Osteoblast (primary cell): ENCODE measurements around the gene ZNF800. TPM values are rescaled to one million over a fixed set of nuclear protein-coding genes. Genes with fewer than 3 reads are reported as not detected.

Experiments used
- DNase-seq: peaks from one replicate; pipeline ENCODE4 v3.0.0; 2011; ENCODE audit warnings: low spot score, mixed read lengths; ENCODE audit not compliant: insufficient read length; ENCODE audit errors: missing footprints
- H2AFZ ChIP-seq: 2 replicates; pipeline ENCODE4 v1.6.0; 2011; ENCODE audit warnings: mild to moderate bottlenecking, low read length
- H3K27ac ChIP-seq: 2 replicates; pipeline ENCODE4 v1.5.1; 2011; ENCODE audit warnings: mild to moderate bottlenecking, low read depth, low read length, moderate library complexity
- H3K27me3 ChIP-seq: 2 replicates; pipeline ENCODE4 v1.6.0; 2012; ENCODE audit warnings: mild to moderate bottlenecking, control low read depth, inconsistent platforms, low read length, moderate library complexity; ENCODE audit not compliant: insufficient read depth
- H3K36me3 ChIP-seq: 2 replicates; pipeline ENCODE4 v1.5.1; 2011; ENCODE audit warnings: mild to moderate bottlenecking, low read length, control low read depth, moderate library complexity; ENCODE audit not compliant: insufficient read depth
- H3K4me1 ChIP-seq: 2 replicates; pipeline ENCODE4 v1.5.1; 2011; ENCODE audit warnings: mild to moderate bottlenecking, low read length, control low read depth, moderate library complexity; ENCODE audit not compliant: insufficient read depth
- H3K4me2 ChIP-seq: 2 replicates; pipeline ENCODE4 v1.6.0; 2011; ENCODE audit warnings: mild to moderate bottlenecking, low read length; ENCODE audit not compliant: insufficient read depth
- H3K4me3 ChIP-seq: fragments of 200-600 bp; sonication (generic); 3 replicates; pipeline ENCODE4 v1.5.1; 2012; ENCODE audit warnings: mild to moderate bottlenecking, low read length, inconsistent platforms; ENCODE audit not compliant: insufficient read depth
- H3K79me2 ChIP-seq: 2 replicates; pipeline ENCODE4 v1.6.0; 2012; ENCODE audit warnings: mild to moderate bottlenecking, low read length, control low read depth, inconsistent platforms; ENCODE audit not compliant: insufficient read depth
- H3K9me3 ChIP-seq: 2 replicates; pipeline ENCODE4 v1.5.1; 2011; ENCODE audit warnings: low read depth, low read length, control low read depth
- H4K20me1 ChIP-seq: 2 replicates; pipeline ENCODE4 v1.6.0; 2012; ENCODE audit warnings: mild to moderate bottlenecking, low read length, control low read depth; ENCODE audit not compliant: insufficient read depth
- total RNA-seq: library from RNA; depleted of rRNA; stranded (reverse); fragments of >200 nt; gene quantifications from 2 replicates; pipeline ENCODE4 v1.2.3, GENCODE V29; 2012
- TF ChIP-seq, protein P1 (sequence below): IDR thresholded peaks from 2 replicates; pipeline ENCODE4 v1.5.1; 2011; ENCODE audit warnings: mild to moderate bottlenecking, low read depth, low read length, moderate library complexity; ENCODE audit errors: extremely low read depth

Gene ZNF800
- total RNA-seq, 1 donor = 21.7 TPM

DNA sequence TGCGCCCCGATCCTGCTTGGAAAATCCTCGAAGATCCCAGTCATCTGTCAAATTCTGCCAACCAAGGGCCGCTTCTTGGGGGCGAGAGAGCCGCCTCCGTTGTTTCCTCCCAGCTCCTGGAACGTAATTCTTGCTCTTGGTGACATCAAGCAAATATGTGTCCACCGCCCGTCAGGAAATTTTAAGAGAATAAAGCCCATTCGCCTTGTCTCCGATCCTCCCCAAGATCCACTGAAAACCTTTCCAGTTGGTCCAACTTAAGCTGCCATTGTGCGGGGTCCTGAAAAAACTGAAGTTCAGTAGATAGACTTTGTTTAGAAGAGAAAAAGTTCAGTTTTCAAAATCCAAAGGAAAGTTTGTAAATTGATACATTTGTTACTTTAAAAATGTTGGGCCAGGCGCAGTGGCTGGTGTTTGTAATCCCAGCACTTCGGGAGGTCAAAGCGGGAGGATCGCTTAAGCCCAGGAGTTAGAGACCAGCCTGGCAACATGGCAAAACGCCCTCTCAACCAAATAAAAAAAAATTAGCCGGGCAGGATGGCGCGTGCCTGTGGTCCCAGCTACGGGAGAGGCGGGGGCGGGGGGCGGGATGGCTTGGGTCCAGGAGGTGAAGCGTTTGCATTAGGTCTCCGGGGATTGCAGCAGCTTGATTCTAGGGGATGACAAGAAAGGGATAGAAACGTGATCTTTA lies 1.0 kb upstream of the ZNF800 start:
- Histone ChIP-seq H4K20me1 (peaks cover 13% of the 10 kb centered on the region), H3K4me3 (peak overlapping the region; percentile 91), H2AFZ (peak overlapping the region; percentile 93), H3K27me3 (peaks cover 7% of the 10 kb centered on the region), H3K4me1 (peaks cover 21% of the 10 kb centered on the region), H3K27ac (peak overlapping the region; percentile 88), H3K79me2 (peaks cover 40% of the 10 kb centered on the region), H3K9me3 (no peaks in the 10 kb centered on the region), H3K36me3 (peaks cover 6% of the 10 kb centered on the region), H3K4me2 (peak overlapping the region; percentile 98)
- TF ChIP-seq, protein P1, sequence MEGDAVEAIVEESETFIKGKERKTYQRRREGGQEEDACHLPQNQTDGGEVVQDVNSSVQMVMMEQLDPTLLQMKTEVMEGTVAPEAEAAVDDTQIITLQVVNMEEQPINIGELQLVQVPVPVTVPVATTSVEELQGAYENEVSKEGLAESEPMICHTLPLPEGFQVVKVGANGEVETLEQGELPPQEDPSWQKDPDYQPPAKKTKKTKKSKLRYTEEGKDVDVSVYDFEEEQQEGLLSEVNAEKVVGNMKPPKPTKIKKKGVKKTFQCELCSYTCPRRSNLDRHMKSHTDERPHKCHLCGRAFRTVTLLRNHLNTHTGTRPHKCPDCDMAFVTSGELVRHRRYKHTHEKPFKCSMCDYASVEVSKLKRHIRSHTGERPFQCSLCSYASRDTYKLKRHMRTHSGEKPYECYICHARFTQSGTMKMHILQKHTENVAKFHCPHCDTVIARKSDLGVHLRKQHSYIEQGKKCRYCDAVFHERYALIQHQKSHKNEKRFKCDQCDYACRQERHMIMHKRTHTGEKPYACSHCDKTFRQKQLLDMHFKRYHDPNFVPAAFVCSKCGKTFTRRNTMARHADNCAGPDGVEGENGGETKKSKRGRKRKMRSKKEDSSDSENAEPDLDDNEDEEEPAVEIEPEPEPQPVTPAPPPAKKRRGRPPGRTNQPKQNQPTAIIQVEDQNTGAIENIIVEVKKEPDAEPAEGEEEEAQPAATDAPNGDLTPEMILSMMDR = no peak
- DNase-seq = peak; percentile 67

DNA sequence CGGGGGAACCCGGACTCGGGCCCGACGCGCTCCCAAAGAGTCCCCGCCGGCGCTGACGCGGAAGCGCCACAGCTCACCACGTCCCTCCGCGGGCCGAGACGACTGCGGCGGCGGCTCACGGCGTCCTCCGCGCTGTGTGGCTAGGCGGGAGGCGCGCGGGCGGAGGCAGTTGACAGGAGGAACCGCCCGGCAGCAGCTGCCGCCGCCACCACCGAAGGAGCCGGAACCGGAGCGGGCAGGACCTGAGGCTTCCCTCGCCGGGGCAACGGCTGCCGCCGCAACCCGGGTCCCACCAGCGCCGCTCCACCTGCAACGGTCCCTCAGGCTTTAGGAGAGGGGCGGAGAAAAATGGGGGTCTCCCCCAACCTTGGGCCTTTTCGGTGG lies 334 bp downstream of the ZNF800 start:
- Histone ChIP-seq H3K36me3 (peaks cover 9% of the 10 kb centered on the region), H3K4me1 (peaks cover 21% of the 10 kb centered on the region), H3K4me2 (peak overlapping the region; percentile 98), H3K27me3 (peaks cover 7% of the 10 kb centered on the region), H4K20me1 (peaks cover 13% of the 10 kb centered on the region), H3K27ac (peak overlapping the region; percentile 88), H3K9me3 (no peaks in the 10 kb centered on the region), H3K79me2 (peaks cover 52% of the 10 kb centered on the region), H2AFZ (peak overlapping the region; percentile 87), H3K4me3 (peak overlapping the region; percentile 91)
- peak; percentile 89 for DNase-seq
- TF ChIP-seq, protein P1 = no peak

DNA sequence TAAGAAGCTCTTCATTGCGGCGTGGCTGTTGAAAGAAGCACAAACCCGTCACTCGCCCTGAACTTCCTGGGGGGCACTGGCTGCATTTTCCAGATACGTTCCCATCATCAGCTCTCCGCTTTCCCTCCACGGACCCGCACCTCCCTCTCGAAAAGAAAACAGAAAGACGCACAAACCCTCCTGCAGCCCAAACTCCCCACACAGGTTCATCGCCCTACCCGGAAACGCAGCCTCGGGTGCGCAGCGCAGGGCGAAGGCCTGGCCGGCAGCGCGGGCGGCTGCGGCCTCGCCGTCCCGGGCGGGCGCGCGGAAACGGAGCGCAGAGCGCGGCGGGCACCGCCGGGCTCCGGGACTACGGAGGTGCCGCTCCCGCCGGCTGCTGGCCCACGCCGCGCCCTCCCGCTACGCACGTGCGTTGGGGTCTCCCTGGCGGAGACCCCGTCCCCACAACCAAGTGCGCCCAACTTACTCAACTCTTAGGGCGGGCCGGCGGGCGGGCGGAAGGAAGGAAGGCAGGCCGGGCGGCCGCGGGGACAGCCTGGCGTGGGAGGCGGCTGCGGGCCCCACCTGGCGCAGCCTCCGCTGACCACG lies 822 bp downstream of the ZNF800 start:
- H3K4me1 ChIP-seq = peaks cover 21% of the 10 kb centered on the region
- peak overlapping the region; percentile 98 for H3K4me2 ChIP-seq
- peak overlapping the region; percentile 88 for H3K27ac ChIP-seq
- peaks cover 55% of the 10 kb centered on the region for H3K79me2 ChIP-seq
- peaks cover 7% of the 10 kb centered on the region for H3K27me3 ChIP-seq
- H4K20me1 ChIP-seq = peaks cover 13% of the 10 kb centered on the region
- H3K4me3 ChIP-seq = peak overlapping the region; percentile 91
- DNase-seq = peak; percentile 76
- TF ChIP-seq, protein P1 = no peak
- peak overlapping the region; percentile 87 for H2AFZ ChIP-seq
- no peaks in the 10 kb centered on the region for H3K9me3 ChIP-seq
- H3K36me3 ChIP-seq = peaks cover 11% of the 10 kb centered on the region
